ENCODE measurements around the gene MAGEB6. TPM values are rescaled to one million over a fixed set of nuclear protein-coding genes. Genes with fewer than 3 reads are reported as not detected.
"Not testable (repeated sequence)": the region's sequence is repeated elsewhere in the genome, so short reads cannot be mapped to it uniquely, and the experiment has no call there.

Gene MAGEB6
- not detected for polyA plus RNA-seq (2013, experiment 1 of 2)
- polyA plus RNA-seq (2013, experiment 2 of 2), result not detected

- Histone ChIP-seq H3K56ac (ENCODE audit: low read length) (no peak within 1 kb of the TSS), H3K27ac (ENCODE audit: low read depth, low read length) (no peak within 1 kb of the TSS), H3K4me1 (ENCODE audit: control insufficient read depth, low read depth, low read length) (no peaks in the 10 kb centered on the region), H4K5ac (ENCODE audit: low read length) (no peak within 1 kb of the TSS), H3K36me3 (ENCODE audit: control insufficient read depth, insufficient read depth, low read length) (no peaks in the 10 kb centered on the region), H3K9ac (ENCODE audit: low read length) (no peak within 1 kb of the TSS), H3K4ac (ENCODE audit: low read depth, low read length) (no peak within 1 kb of the TSS), H3K27me3 (ENCODE audit: insufficient read depth, low read length, poor library complexity) (no peaks in the 10 kb centered on the region), H2BK120ac (ENCODE audit: low read depth, low read length) (no peak within 1 kb of the TSS), H3K79me1 (ENCODE audit: low read length) (no peaks in the 10 kb centered on the region), H3K23ac (ENCODE audit: low read length) (no peak within 1 kb of the TSS), H3K4me2 (ENCODE audit: low read length) (no peak within 1 kb of the TSS), H3K18ac (ENCODE audit: low read length) (no peak within 1 kb of the TSS), H2BK15ac (replicated peaks; ENCODE audit: low read depth) (no peak within 1 kb of the TSS), H4K8ac (ENCODE audit: low read depth, low read length) (no peak within 1 kb of the TSS), H2AK5ac (ENCODE audit: low read length) (no peak within 1 kb of the TSS), H3K4me3 (ENCODE audit: low read length) (no peak within 1 kb of the TSS), H3K79me2 (ENCODE audit: control insufficient read depth, insufficient read depth, low read length) (no peaks in the 10 kb centered on the region), H2BK5ac (ENCODE audit: low read length) (no peak within 1 kb of the TSS)
- no peak for DNase-seq
- no CpG with 5 or more reads among the region's 17 CpGs for WGBS (ENCODE audit: extremely low coverage, insufficient coverage, low lambda C conversion rate)
These were observed at the start of gene MAGEB6 for GRCh38 chrX:26192204-26192603. TSS of gene MAGEB6 (plus strand) at chrX:26192440. CDS start at chrX:26193847, 1,407 bp downstream.

DNA sequence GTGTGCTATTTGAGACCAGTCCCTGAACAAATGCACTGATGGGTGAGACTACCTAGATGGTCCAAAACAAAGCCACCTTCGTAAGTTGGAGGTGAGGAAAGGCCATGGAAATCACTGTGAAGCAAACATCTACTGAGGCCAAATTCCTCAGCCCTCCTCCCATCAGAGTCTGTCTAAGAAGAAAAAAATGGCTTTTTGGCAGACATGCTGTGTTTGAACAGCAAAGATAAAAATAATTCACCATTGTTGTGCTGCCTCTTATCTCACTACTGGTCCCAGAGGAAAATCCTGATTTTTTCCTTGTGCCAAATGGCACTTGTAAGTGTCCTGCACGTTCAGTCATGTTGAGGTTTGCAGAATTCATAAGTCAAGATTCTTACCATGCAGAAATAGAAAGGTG lies 46.2 kb upstream of the MAGEB6 start:
- no peaks in the 10 kb centered on the region for H3K27me3 ChIP-seq (ENCODE audit: insufficient read depth, low read length, poor library complexity)
- no peak overlapping the region for H3K4me3 ChIP-seq (ENCODE audit: low read length)
- no peaks in the 10 kb centered on the region for H3K79me2 ChIP-seq (ENCODE audit: control insufficient read depth, insufficient read depth, low read length)
- H4K8ac ChIP-seq (ENCODE audit: low read depth, low read length), result no peak overlapping the region
- no peaks in the 10 kb centered on the region for H3K36me3 ChIP-seq (ENCODE audit: control insufficient read depth, insufficient read depth, low read length)
- WGBS (ENCODE audit: extremely low coverage, insufficient coverage, low lambda C conversion rate), result no CpG with 5 or more reads among the region's 2 CpGs
- no peak overlapping the region for H2BK15ac ChIP-seq (replicated peaks; ENCODE audit: low read depth)
- no peak overlapping the region for H2BK120ac ChIP-seq (ENCODE audit: low read depth, low read length)
- H3K79me1 ChIP-seq (ENCODE audit: low read length), result no peaks in the 10 kb centered on the region
- no peak overlapping the region for H3K56ac ChIP-seq (ENCODE audit: low read length)
- H3K4ac ChIP-seq (ENCODE audit: low read depth, low read length), result no peak overlapping the region
- H4K5ac ChIP-seq (ENCODE audit: low read length), result no peak overlapping the region
- no peak overlapping the region for H3K23ac ChIP-seq (ENCODE audit: low read length)
- no peak overlapping the region for H3K9ac ChIP-seq (ENCODE audit: low read length)
- no peak overlapping the region for H3K27ac ChIP-seq (ENCODE audit: low read depth, low read length)
- no peak overlapping the region for H2AK5ac ChIP-seq (ENCODE audit: low read length)
- H2BK5ac ChIP-seq (ENCODE audit: low read length), result no peak overlapping the region
- DNase-seq, result peak; percentile 0
- no peak overlapping the region for H3K4me2 ChIP-seq (ENCODE audit: low read length)
- H3K18ac ChIP-seq (ENCODE audit: low read length), result no peak overlapping the region
- no peaks in the 10 kb centered on the region for H3K4me1 ChIP-seq (ENCODE audit: control insufficient read depth, low read depth, low read length)

DNA sequence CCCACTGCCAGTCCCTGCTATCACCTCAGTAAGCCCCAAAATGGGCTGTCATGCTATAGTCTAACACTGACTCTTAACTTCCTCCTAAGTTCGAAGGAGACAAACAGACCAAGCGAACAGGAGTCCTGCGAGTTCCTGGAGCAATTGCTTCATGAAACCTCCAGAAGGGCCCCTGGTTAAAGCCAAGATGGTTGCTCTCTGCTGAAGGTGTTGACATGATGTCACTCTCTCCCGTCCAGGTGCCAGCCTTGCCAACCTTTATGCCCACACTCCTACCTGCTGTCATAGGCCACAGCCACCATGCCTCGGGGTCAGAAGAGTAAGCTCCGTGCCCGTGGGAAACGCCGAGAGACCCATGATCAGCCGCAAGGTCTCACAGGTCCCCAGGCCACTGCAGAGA lies 31.9 kb upstream of the MAGEB6 start, which contains the start of gene MAGEB6B:
TSS of gene MAGEB6B (plus strand) at position 301 of the 400 bp plus-strand sequence. CDS start at position 301, 0 bp downstream.
- Histone ChIP-seq H3K4me2 (ENCODE audit: low read length) (no peak within 1 kb of the TSS), H3K4me1 (ENCODE audit: control insufficient read depth, low read depth, low read length) (no peaks in the 10 kb centered on the region), H3K36me3 (ENCODE audit: control insufficient read depth, insufficient read depth, low read length) (no peaks in the 10 kb centered on the region), H3K4ac (ENCODE audit: low read depth, low read length) (no peak within 1 kb of the TSS), H3K4me3 (ENCODE audit: low read length) (no peak within 1 kb of the TSS), H3K9ac (ENCODE audit: low read length) (no peak within 1 kb of the TSS), H4K5ac (ENCODE audit: low read length) (no peak within 1 kb of the TSS), H3K56ac (ENCODE audit: low read length) (no peak within 1 kb of the TSS), H3K27me3 (ENCODE audit: insufficient read depth, low read length, poor library complexity) (no peaks in the 10 kb centered on the region), H3K79me2 (ENCODE audit: control insufficient read depth, insufficient read depth, low read length) (no peaks in the 10 kb centered on the region), H3K18ac (ENCODE audit: low read length) (no peak within 1 kb of the TSS), H3K23ac (ENCODE audit: low read length) (no peak within 1 kb of the TSS), H2BK120ac (ENCODE audit: low read depth, low read length) (no peak within 1 kb of the TSS), H2AK5ac (ENCODE audit: low read length) (no peak within 1 kb of the TSS), H2BK15ac (replicated peaks; ENCODE audit: low read depth) (no peak within 1 kb of the TSS), H3K79me1 (ENCODE audit: low read length) (no peaks in the 10 kb centered on the region), H4K8ac (ENCODE audit: low read depth, low read length) (no peak within 1 kb of the TSS), H2BK5ac (ENCODE audit: low read length) (no peak within 1 kb of the TSS), H3K27ac (ENCODE audit: low read depth, low read length) (no peak within 1 kb of the TSS)
- WGBS (ENCODE audit: extremely low coverage, insufficient coverage, low lambda C conversion rate), result no CpG with 5 or more reads among the region's 10 CpGs
- DNase-seq, result no peak

GRCh38 chrX:26203561-26203960 lies 11.3 kb downstream of the MAGEB6 start:
- H3K79me2 ChIP-seq (ENCODE audit: control insufficient read depth, insufficient read depth, low read length), result no peaks in the 10 kb centered on the region
- no peak overlapping the region for H2BK120ac ChIP-seq (ENCODE audit: low read depth, low read length)
- H3K4me2 ChIP-seq (ENCODE audit: low read length), result no peak overlapping the region
- H3K4me1 ChIP-seq (ENCODE audit: control insufficient read depth, low read depth, low read length), result no peaks in the 10 kb centered on the region
- H4K8ac ChIP-seq (ENCODE audit: low read depth, low read length), result no peak overlapping the region
- H3K18ac ChIP-seq (ENCODE audit: low read length), result no peak overlapping the region
- no peak overlapping the region for H3K4me3 ChIP-seq (ENCODE audit: low read length)
- no peak for DNase-seq
- H2AK5ac ChIP-seq (ENCODE audit: low read length), result no peak overlapping the region
- H3K36me3 ChIP-seq (ENCODE audit: control insufficient read depth, insufficient read depth, low read length), result no peaks in the 10 kb centered on the region
- no peak overlapping the region for H3K9ac ChIP-seq (ENCODE audit: low read length)
- H3K27me3 ChIP-seq (ENCODE audit: insufficient read depth, low read length, poor library complexity), result no peaks in the 10 kb centered on the region
- no peak overlapping the region for H4K5ac ChIP-seq (ENCODE audit: low read length)
- H3K23ac ChIP-seq (ENCODE audit: low read length), result no peak overlapping the region
- no peak overlapping the region for H3K56ac ChIP-seq (ENCODE audit: low read length)
- no peak overlapping the region for H3K4ac ChIP-seq (ENCODE audit: low read depth, low read length)
- no peaks in the 10 kb centered on the region for H3K79me1 ChIP-seq (ENCODE audit: low read length)
- no peak overlapping the region for H2BK5ac ChIP-seq (ENCODE audit: low read length)
- no peak overlapping the region for H2BK15ac ChIP-seq (replicated peaks; ENCODE audit: low read depth)
- no peak overlapping the region for H3K27ac ChIP-seq (ENCODE audit: low read depth, low read length)

DNA sequence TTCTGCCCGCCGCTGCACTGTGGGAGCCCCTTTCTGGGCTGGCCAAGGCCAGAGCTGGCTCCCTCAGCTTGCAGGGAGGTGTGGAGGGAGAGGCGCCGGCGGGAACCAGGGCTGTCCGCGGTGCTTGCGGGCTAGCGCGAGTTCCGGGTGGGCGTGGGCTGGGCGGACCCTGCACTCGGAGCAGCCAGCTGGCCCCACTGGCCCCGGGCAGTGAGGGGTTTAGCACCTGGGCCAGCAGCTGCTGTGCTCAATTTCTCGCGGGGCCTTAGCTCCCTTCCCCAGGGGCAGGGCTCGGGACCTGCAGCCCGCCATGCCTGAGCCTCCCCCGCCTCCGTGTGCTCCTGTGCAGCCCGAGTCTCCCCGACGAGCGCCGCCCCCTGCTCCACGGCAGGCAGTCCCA lies 12.5 kb downstream of the MAGEB6 start:
- H3K27me3 ChIP-seq (ENCODE audit: insufficient read depth, low read length, poor library complexity); DNase-seq; H3K27ac ChIP-seq (ENCODE audit: low read depth, low read length); H2AK5ac ChIP-seq (ENCODE audit: low read length); H4K5ac ChIP-seq (ENCODE audit: low read length); H2BK15ac ChIP-seq (replicated peaks; ENCODE audit: low read depth); H2BK5ac ChIP-seq (ENCODE audit: low read length); H3K36me3 ChIP-seq (ENCODE audit: control insufficient read depth, insufficient read depth, low read length); H3K18ac ChIP-seq (ENCODE audit: low read length); H3K79me2 ChIP-seq (ENCODE audit: control insufficient read depth, insufficient read depth, low read length); H3K4ac ChIP-seq (ENCODE audit: low read depth, low read length); H3K79me1 ChIP-seq (ENCODE audit: low read length); H3K56ac ChIP-seq (ENCODE audit: low read length); H3K4me3 ChIP-seq (ENCODE audit: low read length); H3K23ac ChIP-seq (ENCODE audit: low read length); H3K9ac ChIP-seq (ENCODE audit: low read length); H2BK120ac ChIP-seq (ENCODE audit: low read depth, low read length); H4K8ac ChIP-seq (ENCODE audit: low read depth, low read length); H3K4me1 ChIP-seq (ENCODE audit: control insufficient read depth, low read depth, low read length); H3K4me2 ChIP-seq (ENCODE audit: low read length): not testable (repeated sequence)
- WGBS (ENCODE audit: extremely low coverage, insufficient coverage, low lambda C conversion rate), result no CpG with 5 or more reads among the region's 27 CpGs

DNA sequence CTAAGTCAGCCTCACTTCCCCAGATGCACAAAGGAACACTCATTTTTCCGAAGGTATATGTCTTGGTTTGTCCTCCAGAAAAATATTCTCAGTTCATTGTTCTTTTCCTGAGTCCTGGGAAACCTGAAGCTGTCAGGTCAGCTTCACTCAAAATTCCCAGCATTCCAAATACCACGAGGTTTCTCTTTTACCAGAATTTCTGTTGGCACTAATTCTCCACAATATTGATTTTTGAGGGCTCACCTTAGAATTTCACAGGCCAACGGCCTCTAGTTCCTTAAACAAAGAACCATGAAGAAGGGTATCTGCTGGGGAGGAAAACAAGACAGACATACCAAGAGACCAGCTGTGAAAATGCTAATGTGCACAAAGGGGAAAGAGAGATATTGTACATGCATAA lies 15.8 kb downstream of the MAGEB6 start:
- Histone ChIP-seq H3K4me1 (ENCODE audit: control insufficient read depth, low read depth, low read length) (no peaks in the 10 kb centered on the region), H3K4me3 (ENCODE audit: low read length) (no peak overlapping the region), H3K56ac (ENCODE audit: low read length) (no peak overlapping the region), H3K79me2 (ENCODE audit: control insufficient read depth, insufficient read depth, low read length) (no peaks in the 10 kb centered on the region), H3K18ac (ENCODE audit: low read length) (no peak overlapping the region), H4K5ac (ENCODE audit: low read length) (no peak overlapping the region), H2BK5ac (ENCODE audit: low read length) (no peak overlapping the region), H3K23ac (ENCODE audit: low read length) (no peak overlapping the region), H2AK5ac (ENCODE audit: low read length) (no peak overlapping the region), H3K27me3 (ENCODE audit: insufficient read depth, low read length, poor library complexity) (no peaks in the 10 kb centered on the region), H3K79me1 (ENCODE audit: low read length) (no peaks in the 10 kb centered on the region), H3K36me3 (ENCODE audit: control insufficient read depth, insufficient read depth, low read length) (no peaks in the 10 kb centered on the region), H2BK15ac (replicated peaks; ENCODE audit: low read depth) (no peak overlapping the region), H3K9ac (ENCODE audit: low read length) (no peak overlapping the region), H3K27ac (ENCODE audit: low read depth, low read length) (no peak overlapping the region), H4K8ac (ENCODE audit: low read depth, low read length) (no peak overlapping the region), H2BK120ac (ENCODE audit: low read depth, low read length) (no peak overlapping the region), H3K4ac (ENCODE audit: low read depth, low read length) (no peak overlapping the region), H3K4me2 (ENCODE audit: low read length) (no peak overlapping the region)
- no peak for DNase-seq
- WGBS (ENCODE audit: extremely low coverage, insufficient coverage, low lambda C conversion rate), result no CpG with 5 or more reads among the region's 3 CpGs
